HUES48 (cell line): ENCODE results near the gene SPACA6.
A peak's percentile ranks its signal among the peaks of the same experiment; 100 is the strongest.
"Not testable (repeated sequence)": the region's sequence is repeated elsewhere in the genome, so short reads cannot be mapped to it uniquely, and the experiment has no call there.

ENCODE experiments used
- H3K27ac ChIP-seq: one replicate; pipeline ENCODE4 v1.7.0; 2013; ENCODE audit warnings: low read depth, low read length, inconsistent platforms
- H3K27me3 ChIP-seq: 2 replicates; pipeline ENCODE4 v1.6.1; 2013; ENCODE audit warnings: mild to moderate bottlenecking, low read length; ENCODE audit not compliant: control insufficient read depth, insufficient read depth
- H3K36me3 ChIP-seq: 2 replicates; pipeline ENCODE4 v1.6.1; 2013; ENCODE audit warnings: low read length; ENCODE audit not compliant: control insufficient read depth, insufficient read depth
- H3K4me1 ChIP-seq: 2 replicates; pipeline ENCODE4 v1.6.1; 2013; ENCODE audit warnings: mild to moderate bottlenecking, low read length; ENCODE audit not compliant: control insufficient read depth, insufficient read depth
- H3K4me3 ChIP-seq: 2 replicates; pipeline ENCODE4 v1.5.1; 2013; ENCODE audit warnings: mild to moderate bottlenecking, low read depth, low read length
- H3K9ac ChIP-seq: 2 replicates; pipeline ENCODE4 v1.6.1; 2013; ENCODE audit warnings: mild to moderate bottlenecking, low read depth, low read length, moderate library complexity
- H3K9me3 ChIP-seq: 2 replicates; pipeline ENCODE4 v1.6.1; 2013; ENCODE audit warnings: low read length; ENCODE audit not compliant: control insufficient read depth, insufficient read depth

Gene SPACA6

GRCh38 chr19:51664131-51664530 is 29.0 kb upstream of the SPACA6 start:
- no peaks in the 10 kb centered on the region for H3K4me1 ChIP-seq
- H3K4me3 ChIP-seq, result no peak overlapping the region
- no peaks in the 10 kb centered on the region for H3K27me3 ChIP-seq
- H3K36me3 ChIP-seq, result no peaks in the 10 kb centered on the region
- no peak overlapping the region for H3K27ac ChIP-seq
- peaks cover 10% of the 10 kb centered on the region for H3K9me3 ChIP-seq
- H3K9ac ChIP-seq, result no peak overlapping the region

- Histone ChIP-seq H3K27ac (no peak overlapping the region), H3K9me3 (peaks cover 10% of the 10 kb centered on the region), H3K4me1 (no peaks in the 10 kb centered on the region), H3K27me3 (no peaks in the 10 kb centered on the region), H3K9ac (no peak overlapping the region), H3K36me3 (no peaks in the 10 kb centered on the region), H3K4me3 (no peak overlapping the region)
Measured at GRCh38 chr19:51664997-51665396, 28.1 kb upstream of the SPACA6 start.

- Histone ChIP-seq H3K4me1 (no peaks in the 10 kb centered on the region), H3K36me3 (no peaks in the 10 kb centered on the region), H3K9ac (no peak overlapping the region), H3K9me3 (peaks cover 10% of the 10 kb centered on the region), H3K27me3 (no peaks in the 10 kb centered on the region), H3K27ac (no peak overlapping the region), H3K4me3 (no peak overlapping the region)
Measured at GRCh38 chr19:51668216-51668615, 24.9 kb upstream of the SPACA6 start.

- not testable (repeated sequence) for H3K9ac ChIP-seq, H3K27ac ChIP-seq, H3K9me3 ChIP-seq, H3K27me3 ChIP-seq, H3K4me1 ChIP-seq, H3K36me3 ChIP-seq, H3K4me3 ChIP-seq
Measured at GRCh38 chr19:51675911-51676565, 17.1 kb upstream of the SPACA6 start.

- H3K27ac ChIP-seq, result no peak overlapping the region
- no peak overlapping the region for H3K9ac ChIP-seq
- H3K27me3 ChIP-seq, result no peaks in the 10 kb centered on the region
- no peaks in the 10 kb centered on the region for H3K36me3 ChIP-seq
- H3K4me1 ChIP-seq, result no peaks in the 10 kb centered on the region
- H3K9me3 ChIP-seq, result peaks cover 2% of the 10 kb centered on the region; the same call in 1 of the 2 replicates
- no peak overlapping the region for H3K4me3 ChIP-seq
Measured at GRCh38 chr19:51676566-51677083, 16.5 kb upstream of the SPACA6 start.

- Histone ChIP-seq H3K9me3 (peaks cover 11% of the 10 kb centered on the region), H3K36me3 (no peaks in the 10 kb centered on the region), H3K4me1 (no peaks in the 10 kb centered on the region), H3K4me3 (no peak overlapping the region), H3K27ac (no peak overlapping the region), H3K27me3 (no peaks in the 10 kb centered on the region), H3K9ac (no peak overlapping the region)
Measured at GRCh38 chr19:51680474-51680873, 12.7 kb upstream of the SPACA6 start.

GRCh38 chr19:51681286-51681941 is 11.7 kb upstream of the SPACA6 start:
- Histone ChIP-seq H3K27ac (no peak overlapping the region), H3K27me3 (no peaks in the 10 kb centered on the region), H3K9ac (no peak overlapping the region), H3K9me3 (peaks cover 15% of the 10 kb centered on the region), H3K4me3 (no peak overlapping the region), H3K36me3 (no peaks in the 10 kb centered on the region), H3K4me1 (no peaks in the 10 kb centered on the region)

GRCh38 chr19:51686171-51686570 is 7.0 kb upstream of the SPACA6 start:
- Histone ChIP-seq H3K36me3 (no peaks in the 10 kb centered on the region), H3K9me3 (peaks cover 15% of the 10 kb centered on the region), H3K27ac (no peak overlapping the region), H3K27me3 (no peaks in the 10 kb centered on the region), H3K9ac (no peak overlapping the region), H3K4me1 (peaks cover 12% of the 10 kb centered on the region), H3K4me3 (no peak overlapping the region)

- H3K27ac ChIP-seq, result peak overlapping the region; percentile 75
- H3K4me3 ChIP-seq, result peak overlapping the region; percentile 81
- H3K9ac ChIP-seq, result no peak overlapping the region
Measured at GRCh38 chr19:51687791-51688670, 5.1 kb upstream of the SPACA6 start.

GRCh38 chr19:51688671-51689571 is 4.2 kb upstream of the SPACA6 start:
- H3K9me3 ChIP-seq, result peaks cover 14% of the 10 kb centered on the region
- no peaks in the 10 kb centered on the region for H3K36me3 ChIP-seq
- H3K4me1 ChIP-seq, result peaks cover 18% of the 10 kb centered on the region
- H3K27ac ChIP-seq, result peak overlapping the region; percentile 75
- no peak overlapping the region for H3K9ac ChIP-seq
- H3K4me3 ChIP-seq, result peak overlapping the region; percentile 81
- no peaks in the 10 kb centered on the region for H3K27me3 ChIP-seq

More at GRCh38 chr19:51687791-51688670, 5.1 kb upstream of the SPACA6 start:
- H3K27me3 ChIP-seq, result no peaks in the 10 kb centered on the region
- no peaks in the 10 kb centered on the region for H3K36me3 ChIP-seq
- H3K4me1 ChIP-seq, result peaks cover 18% of the 10 kb centered on the region
- H3K9me3 ChIP-seq, result peaks cover 15% of the 10 kb centered on the region
